ENCODE results near the gene SPOP.
"Not testable (repeated sequence)": the region's sequence is repeated elsewhere in the genome, so short reads cannot be mapped to it uniquely, and the experiment has no call there.

The SPOP gene

DNA sequence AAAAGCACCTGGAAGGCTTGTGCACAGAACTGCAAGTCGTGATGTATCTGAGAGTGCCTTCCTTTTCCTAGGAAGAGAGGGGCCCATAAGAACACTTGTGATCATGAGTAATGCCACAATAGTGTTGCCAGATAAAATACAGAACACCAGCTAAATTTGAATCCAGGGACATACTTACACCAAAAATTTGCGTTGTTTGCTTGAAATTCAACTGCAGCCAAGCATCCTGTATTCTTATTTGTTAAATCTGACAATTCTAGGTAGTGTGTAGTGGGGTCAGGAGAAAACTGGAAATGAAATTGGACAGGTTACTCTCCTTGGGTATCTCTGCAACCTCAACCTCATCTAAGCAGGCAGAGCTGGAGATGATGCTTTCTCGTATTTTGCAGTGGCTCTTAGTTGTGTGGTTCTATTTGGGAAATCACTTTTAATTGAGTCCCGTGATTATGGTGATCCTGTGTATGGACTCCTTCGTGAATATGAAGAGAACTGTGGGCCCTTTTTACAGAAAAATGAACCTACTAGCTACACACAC lies 17.9 kb upstream of the SPOP start:
- DNase-seq = no peak

- DNase-seq = peak; percentile 5
Measured at GRCh38 chr17:49694847-49695697, 17.2 kb upstream of the SPOP start.

- no peak for DNase-seq
Measured at GRCh38 chr17:49692751-49693150, 14.9 kb upstream of the SPOP start.

GRCh38 chr17:49691677-49692191 lies 13.8 kb upstream of the SPOP start:
- DNase-seq = no peak

- DNase-seq = no peak
Measured at GRCh38 chr17:49691086-49691676, 13.3 kb upstream of the SPOP start.

DNA sequence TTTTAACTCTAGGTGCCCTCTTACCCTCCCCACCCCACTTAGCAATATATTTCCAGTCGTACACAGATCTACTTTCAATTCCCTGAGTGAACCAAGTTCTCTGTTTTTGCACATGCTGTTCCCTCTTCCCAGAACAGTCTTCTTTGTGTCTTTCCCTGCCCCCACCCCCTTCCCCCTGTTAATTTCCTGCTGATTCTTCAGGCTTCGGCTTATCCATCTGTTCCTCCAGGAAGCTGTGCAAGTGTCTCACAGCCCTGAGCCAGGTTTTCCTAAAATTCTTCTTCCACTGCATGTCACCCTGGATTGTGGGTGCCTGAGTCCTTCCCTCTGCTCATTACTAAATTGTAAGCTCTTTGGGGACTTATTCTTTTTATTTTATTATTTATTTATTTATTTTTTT lies 12.4 kb upstream of the SPOP start:
- no peak for DNase-seq

DNA sequence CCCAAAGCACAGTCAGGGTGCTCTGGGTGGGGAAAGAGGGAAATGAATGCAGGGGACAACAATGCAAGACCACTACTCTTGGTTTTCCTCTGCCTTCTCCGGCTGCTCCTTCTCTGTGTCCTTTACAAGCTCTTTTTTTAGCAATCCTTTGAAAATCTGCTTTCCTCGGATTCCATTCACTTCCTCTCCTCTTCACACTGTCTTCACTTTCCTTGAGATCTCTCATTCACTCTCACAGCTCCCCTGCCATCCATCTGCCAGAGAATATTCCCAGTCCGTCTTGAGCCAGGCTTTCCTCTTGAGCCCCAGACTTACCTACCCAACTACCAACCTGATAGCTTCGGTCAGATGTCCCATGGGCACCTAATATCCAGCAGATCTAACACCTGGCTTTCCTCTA lies 11.0 kb upstream of the SPOP start:
- no peak for DNase-seq

DNA sequence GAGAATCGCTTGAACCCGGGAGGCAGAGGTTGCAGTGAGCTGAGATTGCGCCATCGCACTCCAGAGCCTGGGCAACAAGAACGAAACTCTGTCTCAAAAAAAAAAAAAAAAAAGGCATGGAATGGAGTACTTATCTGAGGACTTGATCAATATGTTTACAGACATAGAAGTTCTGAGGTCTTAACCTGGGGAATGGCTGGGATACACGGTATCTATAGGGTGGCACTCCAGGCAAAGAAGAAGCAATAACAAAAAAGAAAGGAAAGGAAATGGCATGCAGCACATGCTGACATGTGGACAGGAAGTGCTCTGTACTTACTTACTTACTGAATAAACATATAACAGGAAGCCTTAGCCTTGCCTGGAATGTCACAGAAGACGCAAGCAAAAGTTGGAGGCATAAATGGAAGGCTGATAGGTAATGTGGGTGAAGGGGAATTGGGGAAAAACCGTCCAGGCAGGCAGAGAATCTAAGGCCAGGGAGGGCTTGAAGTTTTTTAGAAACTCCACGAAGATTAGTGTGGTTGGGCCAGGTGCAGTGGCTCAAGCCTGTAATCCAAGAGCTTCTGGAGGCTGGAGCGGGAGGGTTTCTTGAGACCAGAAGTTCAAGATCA lies 10.1 kb upstream of the SPOP start:
- no peak for DNase-seq

DNA sequence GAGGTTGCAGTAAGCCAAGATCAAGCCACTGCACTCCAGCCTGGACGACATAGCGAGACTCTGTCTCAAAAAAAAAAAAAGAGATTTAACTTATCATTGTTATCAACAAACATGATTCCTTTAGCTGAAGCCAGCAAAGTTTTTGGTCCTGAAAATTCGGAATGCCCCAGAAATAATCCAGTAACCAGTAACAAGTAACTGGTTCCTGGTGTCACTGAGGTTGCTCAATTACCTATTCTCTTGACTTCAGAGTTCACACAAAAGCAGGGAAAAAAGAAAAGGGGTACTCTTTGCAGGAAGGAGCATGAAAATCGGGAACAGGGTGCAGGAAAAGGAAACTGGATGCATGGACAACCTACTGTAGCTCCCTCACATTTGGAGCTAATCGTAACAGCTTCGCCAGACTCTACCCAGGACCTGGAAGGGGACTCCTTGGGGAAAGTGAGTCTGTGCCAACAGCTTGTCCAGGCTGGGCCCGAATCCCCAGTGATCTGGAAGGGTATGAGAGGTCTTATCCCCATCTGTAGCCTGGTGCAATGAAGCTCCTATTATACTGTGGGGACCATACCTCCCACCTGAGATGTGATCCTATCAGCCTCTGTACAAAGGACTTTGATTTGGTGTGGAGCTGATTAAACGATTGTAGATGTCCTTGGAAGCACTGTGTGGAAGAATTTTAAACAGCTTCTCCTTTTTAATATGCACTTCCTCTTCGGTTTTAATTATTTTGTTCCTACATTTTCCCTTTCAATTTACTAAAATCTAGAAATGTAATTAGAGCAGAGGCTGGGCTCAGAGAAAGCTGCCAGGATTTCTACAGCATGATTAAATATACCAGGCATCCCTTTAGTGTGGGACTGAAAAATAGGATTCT lies 3.4 kb upstream of the SPOP start:
- DNase-seq = no peak

GRCh38 chr17:49680314-49680713 lies 2.4 kb upstream of the SPOP start:
- no peak for DNase-seq

GRCh38 chr17:49677134-49677932 lies 564 bp downstream of the SPOP start:
- DNase-seq = peak; percentile 22

DNA sequence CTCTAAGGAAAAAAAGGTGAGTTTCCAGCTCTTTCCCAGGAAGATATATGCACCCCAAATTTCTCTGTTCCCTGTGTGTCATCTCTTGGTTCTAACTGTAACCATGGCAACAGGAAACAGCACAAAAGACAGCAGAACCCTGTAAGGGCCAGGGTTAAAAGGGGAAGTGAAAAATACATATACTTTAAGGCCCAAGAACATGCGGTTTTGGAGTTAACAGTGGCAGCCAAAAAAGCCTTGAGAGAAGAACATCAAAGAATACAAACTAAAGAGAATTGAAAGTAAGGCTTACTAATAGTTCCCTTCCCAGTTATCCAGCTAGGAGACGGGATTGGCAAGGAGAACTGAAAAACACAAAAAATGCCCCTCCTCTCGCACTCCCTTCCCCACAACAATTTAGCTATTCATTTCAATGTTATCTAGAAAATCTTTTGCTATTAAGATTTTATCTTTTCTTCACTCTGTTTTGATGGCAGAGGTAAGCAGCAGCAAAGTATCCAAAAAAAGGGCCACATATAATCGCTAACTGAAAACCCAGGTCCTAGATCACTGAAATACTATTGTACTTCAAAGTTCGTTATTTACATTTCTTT lies 1.5 kb downstream of the SPOP start:
- no peak for DNase-seq

- no peak for DNase-seq
Measured at GRCh38 chr17:49674507-49674906, 3.4 kb downstream of the SPOP start.

GRCh38 chr17:49673679-49674078 lies 4.2 kb downstream of the SPOP start:
- not testable (repeated sequence) for DNase-seq

DNA sequence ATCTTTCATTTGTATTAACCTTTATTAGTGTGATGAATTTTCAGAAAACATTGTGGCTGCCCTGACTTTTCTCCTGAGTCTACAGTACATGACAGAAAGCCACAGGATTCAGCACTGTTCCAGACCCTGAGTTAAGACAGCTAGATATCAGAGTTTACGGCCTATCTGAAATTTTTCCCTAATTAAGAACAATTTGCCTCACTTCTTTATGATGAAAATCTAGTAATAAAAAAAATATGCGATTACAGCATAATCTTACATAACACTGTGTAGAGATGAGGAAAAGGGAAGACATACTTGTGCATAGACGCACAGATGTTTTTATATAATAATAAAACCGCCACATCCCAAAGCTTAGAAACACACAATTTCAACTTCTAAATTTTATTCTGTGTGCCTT lies 7.3 kb downstream of the SPOP start:
- no peak for DNase-seq

DNA sequence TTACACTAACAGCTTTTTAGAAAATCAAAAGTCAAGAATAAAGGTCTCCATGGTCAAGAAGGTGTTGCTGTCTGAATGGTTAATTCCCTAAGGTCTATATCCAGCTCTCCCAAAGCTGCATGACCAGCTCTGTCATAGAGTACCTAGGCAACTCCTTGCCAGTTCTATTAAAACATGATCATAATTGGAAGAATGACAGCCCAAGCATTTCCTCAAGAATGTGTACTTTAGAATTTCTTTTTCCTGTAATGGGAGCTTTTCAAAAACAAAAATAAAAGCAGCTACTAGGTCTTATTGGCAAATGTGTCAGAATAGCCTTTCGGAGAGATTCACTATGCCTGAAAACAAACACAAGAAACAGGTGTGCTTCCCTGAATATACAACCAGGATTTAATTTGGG lies 7.9 kb downstream of the SPOP start:
- DNase-seq = no peak

- DNase-seq = no peak
Measured at GRCh38 chr17:49667854-49668253, 10.0 kb downstream of the SPOP start.

- no peak for DNase-seq
Measured at GRCh38 chr17:49664706-49665211, 13.1 kb downstream of the SPOP start.

DNA sequence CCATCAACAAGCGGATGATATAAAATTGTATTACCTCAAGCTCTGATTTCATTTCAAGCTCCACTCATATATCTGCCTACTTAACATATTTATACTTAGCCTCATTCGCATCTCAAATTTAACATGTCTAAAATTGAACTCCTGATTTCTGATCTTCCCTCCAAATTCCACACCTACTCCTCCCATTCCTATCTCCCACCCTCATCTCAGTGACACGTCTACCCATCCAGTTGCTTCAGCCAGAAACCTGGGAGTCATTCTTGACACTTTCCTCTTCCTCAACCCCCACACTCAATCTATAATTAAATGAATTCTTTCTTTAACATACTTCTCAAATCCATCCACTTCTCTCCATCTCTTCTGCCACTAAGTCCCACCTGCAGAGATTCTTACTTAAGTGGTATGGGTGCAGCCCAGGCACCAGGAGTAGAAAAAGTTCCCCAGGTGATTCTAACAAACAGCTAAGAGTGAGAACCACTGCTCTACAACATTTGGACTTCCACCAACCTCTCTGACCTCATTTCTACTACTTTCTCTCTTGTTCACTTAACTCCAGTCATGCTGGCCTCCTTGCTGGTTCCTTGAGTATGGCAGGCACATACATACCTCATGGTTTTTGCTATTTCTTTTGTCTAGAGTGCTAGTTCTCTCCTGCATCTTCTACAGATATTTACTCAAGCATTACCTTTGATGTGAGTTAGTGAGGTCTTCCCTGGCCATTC lies 18.1 kb downstream of the SPOP start:
- DNase-seq = no peak

GRCh38 chr17:49656247-49656646 lies 21.6 kb downstream of the SPOP start:
- DNase-seq = no peak

DNA sequence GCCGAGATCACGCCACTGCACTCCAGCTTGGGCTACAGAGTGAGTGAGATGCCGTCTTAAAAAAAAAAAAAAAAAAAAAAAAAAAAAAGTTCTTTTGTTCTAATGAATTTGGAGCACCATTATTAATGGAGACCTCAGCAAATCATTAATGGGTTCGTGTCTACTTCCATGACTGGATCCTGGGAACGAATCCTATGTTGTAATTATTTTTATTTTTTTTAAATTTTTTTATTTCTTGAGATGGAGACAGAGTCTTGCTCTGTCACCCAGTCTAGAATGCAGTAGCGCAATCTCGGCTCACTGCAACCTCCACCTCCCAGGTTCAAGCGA lies 30.7 kb downstream of the SPOP start:
- no peak for DNase-seq

Measured in NCI-H187 treated with DMSO at 0.1 percent for 48 hours (cell line).